Osteoblast (primary cell): ENCODE data around the gene SNRNP25. TPM values are rescaled to one million over a fixed set of nuclear protein-coding genes. Genes with fewer than 3 reads are reported as not detected.

Experiments
- DNase-seq: peaks from one replicate; pipeline ENCODE4 v3.0.0; 2011; ENCODE audit warnings: low spot score, mixed read lengths; ENCODE audit not compliant: insufficient read length; ENCODE audit errors: missing footprints
- H2AFZ ChIP-seq: 2 replicates; pipeline ENCODE4 v1.6.0; 2011; ENCODE audit warnings: mild to moderate bottlenecking, low read length
- H3K27ac ChIP-seq: 2 replicates; pipeline ENCODE4 v1.5.1; 2011; ENCODE audit warnings: mild to moderate bottlenecking, low read depth, low read length, moderate library complexity
- H3K27me3 ChIP-seq: 2 replicates; pipeline ENCODE4 v1.6.0; 2012; ENCODE audit warnings: mild to moderate bottlenecking, control low read depth, inconsistent platforms, low read length, moderate library complexity; ENCODE audit not compliant: insufficient read depth
- H3K36me3 ChIP-seq: 2 replicates; pipeline ENCODE4 v1.5.1; 2011; ENCODE audit warnings: mild to moderate bottlenecking, low read length, control low read depth, moderate library complexity; ENCODE audit not compliant: insufficient read depth
- H3K4me1 ChIP-seq: 2 replicates; pipeline ENCODE4 v1.5.1; 2011; ENCODE audit warnings: mild to moderate bottlenecking, low read length, control low read depth, moderate library complexity; ENCODE audit not compliant: insufficient read depth
- H3K4me2 ChIP-seq: 2 replicates; pipeline ENCODE4 v1.6.0; 2011; ENCODE audit warnings: mild to moderate bottlenecking, low read length; ENCODE audit not compliant: insufficient read depth
- H3K4me3 ChIP-seq: fragments of 200-600 bp; sonication (generic); 3 replicates; pipeline ENCODE4 v1.5.1; 2012; ENCODE audit warnings: mild to moderate bottlenecking, low read length, inconsistent platforms; ENCODE audit not compliant: insufficient read depth
- H3K79me2 ChIP-seq: 2 replicates; pipeline ENCODE4 v1.6.0; 2012; ENCODE audit warnings: mild to moderate bottlenecking, low read length, control low read depth, inconsistent platforms; ENCODE audit not compliant: insufficient read depth
- H3K9me3 ChIP-seq: 2 replicates; pipeline ENCODE4 v1.5.1; 2011; ENCODE audit warnings: low read depth, low read length, control low read depth
- H4K20me1 ChIP-seq: 2 replicates; pipeline ENCODE4 v1.6.0; 2012; ENCODE audit warnings: mild to moderate bottlenecking, low read length, control low read depth; ENCODE audit not compliant: insufficient read depth
- total RNA-seq: library from RNA; depleted of rRNA; stranded (reverse); fragments of >200 nt; gene quantifications from 2 replicates; pipeline ENCODE4 v1.2.3, GENCODE V29; 2012
- TF ChIP-seq, protein P1 (sequence below): IDR thresholded peaks from 2 replicates; pipeline ENCODE4 v1.5.1; 2011; ENCODE audit warnings: mild to moderate bottlenecking, low read depth, low read length, moderate library complexity; ENCODE audit errors: extremely low read depth

Gene SNRNP25
- total RNA-seq, 1 donor = 14.5 TPM

DNA sequence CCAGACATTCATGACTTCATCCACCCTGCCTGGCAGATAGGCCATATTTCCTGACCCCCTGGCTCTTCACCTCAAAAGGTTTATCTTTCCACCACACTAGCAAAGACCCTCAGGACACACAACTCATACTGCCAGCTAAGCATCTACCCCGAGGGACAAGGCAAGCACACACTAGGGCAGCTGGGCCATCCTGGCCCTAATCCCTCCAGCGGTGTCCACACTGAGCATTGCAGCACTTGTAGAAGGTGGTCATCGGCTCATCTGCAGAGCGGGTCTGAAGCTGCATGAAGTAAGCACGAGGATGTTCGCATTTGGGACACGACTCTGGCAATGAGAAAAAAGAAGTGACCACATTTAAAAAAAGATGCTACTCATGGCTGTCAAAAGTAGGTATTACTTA, 6.4 kb upstream of the SNRNP25 start:
- peaks cover 3% of the 10 kb centered on the region for H4K20me1 ChIP-seq
- H3K4me3 ChIP-seq = no peak overlapping the region
- peaks cover 12% of the 10 kb centered on the region for H3K79me2 ChIP-seq
- TF ChIP-seq, protein P1, sequence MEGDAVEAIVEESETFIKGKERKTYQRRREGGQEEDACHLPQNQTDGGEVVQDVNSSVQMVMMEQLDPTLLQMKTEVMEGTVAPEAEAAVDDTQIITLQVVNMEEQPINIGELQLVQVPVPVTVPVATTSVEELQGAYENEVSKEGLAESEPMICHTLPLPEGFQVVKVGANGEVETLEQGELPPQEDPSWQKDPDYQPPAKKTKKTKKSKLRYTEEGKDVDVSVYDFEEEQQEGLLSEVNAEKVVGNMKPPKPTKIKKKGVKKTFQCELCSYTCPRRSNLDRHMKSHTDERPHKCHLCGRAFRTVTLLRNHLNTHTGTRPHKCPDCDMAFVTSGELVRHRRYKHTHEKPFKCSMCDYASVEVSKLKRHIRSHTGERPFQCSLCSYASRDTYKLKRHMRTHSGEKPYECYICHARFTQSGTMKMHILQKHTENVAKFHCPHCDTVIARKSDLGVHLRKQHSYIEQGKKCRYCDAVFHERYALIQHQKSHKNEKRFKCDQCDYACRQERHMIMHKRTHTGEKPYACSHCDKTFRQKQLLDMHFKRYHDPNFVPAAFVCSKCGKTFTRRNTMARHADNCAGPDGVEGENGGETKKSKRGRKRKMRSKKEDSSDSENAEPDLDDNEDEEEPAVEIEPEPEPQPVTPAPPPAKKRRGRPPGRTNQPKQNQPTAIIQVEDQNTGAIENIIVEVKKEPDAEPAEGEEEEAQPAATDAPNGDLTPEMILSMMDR = no peak
- H3K4me2 ChIP-seq = no peak overlapping the region
- H2AFZ ChIP-seq = no peak overlapping the region
- H3K27ac ChIP-seq = no peak overlapping the region
- H3K9me3 ChIP-seq = no peaks in the 10 kb centered on the region
- H3K27me3 ChIP-seq = no peaks in the 10 kb centered on the region
- no peaks in the 10 kb centered on the region for H3K4me1 ChIP-seq
- DNase-seq = no peak
- peaks cover 26% of the 10 kb centered on the region for H3K36me3 ChIP-seq

DNA sequence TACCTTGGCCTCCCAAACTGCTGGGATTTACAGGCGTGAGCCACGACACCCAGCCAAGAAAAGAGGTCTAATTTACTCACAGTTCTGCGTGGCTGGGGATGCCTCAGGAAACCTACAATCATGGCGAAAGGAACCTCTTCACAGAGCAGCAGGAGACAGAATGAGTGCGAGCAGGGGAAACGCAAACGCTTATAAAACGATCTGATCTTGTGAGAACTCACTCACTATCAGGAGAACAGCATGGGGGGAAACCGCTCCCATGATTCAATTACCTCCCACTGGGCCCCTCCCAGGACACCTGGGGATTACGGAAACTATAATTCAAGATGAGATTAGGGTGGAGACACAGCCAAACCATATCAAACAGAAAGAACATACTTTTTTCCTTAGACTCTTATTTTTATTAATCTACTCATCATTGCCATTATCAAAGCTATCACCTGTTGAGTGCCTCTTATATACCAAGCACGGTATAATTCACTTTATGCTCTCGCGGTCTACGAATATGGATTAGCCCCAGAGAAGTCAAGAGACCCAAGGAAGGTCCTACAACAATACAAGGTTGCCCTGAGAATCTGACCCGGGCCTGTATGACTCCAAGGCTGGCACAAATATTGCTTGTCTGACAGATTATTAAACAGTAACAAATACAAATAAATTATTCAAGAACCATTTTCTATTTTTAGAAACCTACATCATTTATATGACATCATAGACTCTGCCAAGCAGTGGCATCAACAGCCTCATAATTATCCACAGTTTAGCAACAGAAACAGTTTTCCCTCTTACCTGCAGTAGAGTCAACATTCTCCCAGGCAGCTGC, 2.6 kb upstream of the SNRNP25 start:
- no peak for DNase-seq
- Histone ChIP-seq H3K4me1 (peaks cover 6% of the 10 kb centered on the region), H4K20me1 (peaks cover 5% of the 10 kb centered on the region), H3K79me2 (peaks cover 19% of the 10 kb centered on the region), H3K4me3 (no peak overlapping the region), H3K9me3 (no peaks in the 10 kb centered on the region), H3K36me3 (peaks cover 28% of the 10 kb centered on the region), H2AFZ (no peak overlapping the region), H3K4me2 (no peak overlapping the region), H3K27me3 (no peaks in the 10 kb centered on the region), H3K27ac (no peak overlapping the region)
- TF ChIP-seq, protein P1 = no peak

DNA sequence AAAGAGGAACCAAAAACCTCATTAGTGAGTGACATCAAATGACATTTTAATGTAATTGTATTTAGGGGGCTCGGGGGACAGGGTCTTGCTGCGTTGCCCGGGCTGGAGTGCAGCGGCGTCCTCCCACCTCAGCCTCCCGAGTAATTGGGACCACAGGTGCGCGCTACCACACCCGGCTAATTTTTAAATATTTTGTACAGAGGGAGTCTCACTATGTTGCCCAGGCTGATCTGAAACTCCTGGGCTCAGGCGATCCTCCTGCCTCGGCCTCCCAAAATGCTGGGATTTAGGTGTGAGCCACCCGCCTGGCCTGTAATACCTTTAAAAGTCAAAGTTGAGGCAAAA, 581 bp downstream of the SNRNP25 start:
- TF ChIP-seq, protein P1 = no peak
- H3K27ac ChIP-seq = peak overlapping the region; percentile 48

DNA sequence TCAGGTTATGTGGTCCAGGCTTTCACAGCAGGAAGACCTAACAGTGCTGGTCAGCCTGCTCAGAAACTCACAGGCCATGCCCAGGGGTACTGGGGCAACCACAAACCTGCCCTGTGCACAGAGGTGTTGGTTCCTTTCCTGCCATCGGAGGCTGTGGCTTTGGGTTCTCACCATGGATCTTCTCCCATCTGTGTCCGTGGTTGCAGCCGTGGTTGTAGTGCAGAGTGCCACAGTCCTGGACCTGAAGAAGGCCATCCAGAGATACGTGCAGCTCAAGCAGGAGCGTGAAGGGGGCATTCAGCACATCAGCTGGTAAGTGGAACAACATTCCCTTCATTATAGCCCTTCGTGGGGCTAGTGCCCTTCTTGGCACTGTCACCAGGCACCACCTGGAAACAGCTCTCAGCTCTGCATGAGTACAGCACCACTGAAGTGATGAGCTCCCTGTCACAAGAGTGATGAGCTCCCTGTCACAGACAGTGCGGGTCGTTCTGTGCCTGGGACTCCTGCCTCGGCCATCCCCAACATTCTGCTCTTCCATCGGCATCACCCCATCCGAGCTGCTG, 2.0 kb downstream of the SNRNP25 start:
- peaks cover 62% of the 10 kb centered on the region for H3K36me3 ChIP-seq
- no peaks in the 10 kb centered on the region for H3K9me3 ChIP-seq
- peaks cover 15% of the 10 kb centered on the region for H4K20me1 ChIP-seq
- H3K27me3 ChIP-seq = no peaks in the 10 kb centered on the region
- H3K4me3 ChIP-seq = no peak overlapping the region
- no peak overlapping the region for H2AFZ ChIP-seq
- H3K27ac ChIP-seq = no peak overlapping the region
- TF ChIP-seq, protein P1 = no peak
- peak; percentile 62 for DNase-seq
- no peak overlapping the region for H3K4me2 ChIP-seq
- peaks cover 6% of the 10 kb centered on the region for H3K4me1 ChIP-seq
- H3K79me2 ChIP-seq = peaks cover 21% of the 10 kb centered on the region

More for the DNA sequence above, 581 bp downstream of the SNRNP25 start:
- H2AFZ ChIP-seq = peak overlapping the region; percentile 86
- H3K79me2 ChIP-seq = peaks cover 21% of the 10 kb centered on the region
- no peaks in the 10 kb centered on the region for H3K27me3 ChIP-seq
- DNase-seq = no peak
- no peaks in the 10 kb centered on the region for H3K9me3 ChIP-seq
- H3K36me3 ChIP-seq = peaks cover 47% of the 10 kb centered on the region
- peak overlapping the region; percentile 95 for H3K4me2 ChIP-seq
- H3K4me3 ChIP-seq = peak overlapping the region; percentile 92
- peaks cover 15% of the 10 kb centered on the region for H4K20me1 ChIP-seq
- H3K4me1 ChIP-seq = peaks cover 6% of the 10 kb centered on the region
